IMR-90 (cell line): ENCODE data around the gene GTSE1.

Experiments
- CEBPB ChIP-seq: IDR thresholded peaks from 2 replicates; pipeline ENCODE4 v1.6.1; 2012; ENCODE audit warnings: low read depth, low read length, improper control_type of control experiment
- CTCF ChIP-seq: conservative IDR thresholded peaks from 2 replicates; pipeline ENCODE4 v1.5.1; 2012; ENCODE audit warnings: mild to moderate bottlenecking, low read depth, low read length, improper control_type of control experiment
- FOS ChIP-seq: fragments of 150-350 bp; IDR thresholded peaks from 2 replicates; pipeline ENCODE4 v1.6.1; 2016; ENCODE audit warnings: low read depth, low read length
- MAZ ChIP-seq: IDR thresholded peaks from 2 replicates; pipeline ENCODE4 v1.6.1; 2012; ENCODE audit warnings: low read depth, mild to moderate bottlenecking, low read length, improper control_type of control experiment, moderate library complexity, borderline replicate concordance
- NFE2L2 ChIP-seq: fragments of 150-350 bp; IDR thresholded peaks from 2 replicates; pipeline ENCODE4 v1.6.1; 2016; ENCODE audit warnings: low read depth, mild to moderate bottlenecking, low read length
- POLR2A ChIP-seq: IDR thresholded peaks from 2 replicates; pipeline ENCODE4 v1.6.1; 2012; ENCODE audit warnings: mild to moderate bottlenecking, low read depth, low read length
- RAD21 ChIP-seq: IDR thresholded peaks from 2 replicates; pipeline ENCODE4 v1.6.1; 2012; ENCODE audit warnings: low read length, improper control_type of control experiment

GRCh38 chr22:46269564-46269963 lies 27.1 kb upstream of the GTSE1 start:
- no peak for TF ChIP-seq CEBPB
- TF ChIP-seq POLR2A = no peak
- no peak for TF ChIP-seq CTCF
- no peak for TF ChIP-seq FOS
- no peak for TF ChIP-seq NFE2L2
- no peak for TF ChIP-seq MAZ
- TF ChIP-seq RAD21 = no peak
